Neural progenitor cell (in vitro differentiated cells): ENCODE results near the gene ATP13A3.

ENCODE experiments used
- EZH2 ChIP-seq: fragments of 200-600 bp; sonication (generic); IDR thresholded peaks from 2 replicates; pipeline ENCODE4 v1.6.1; 2017; ENCODE audit warnings: antibody characterized with exemption, mild to moderate bottlenecking, moderate library complexity
- EZH2phosphoT487 ChIP-seq: fragments of 200-600 bp; sonication (generic); IDR thresholded peaks from 2 replicates; pipeline ENCODE4 v1.6.1; 2017; ENCODE audit warnings: antibody characterized with exemption
- TF ChIP-seq, protein P1 (sequence below): fragments of 200-600 bp; sonication (generic); IDR thresholded peaks from 2 replicates; pipeline ENCODE4 v1.5.1; 2017; ENCODE audit warnings: antibody characterized with exemption, mild to moderate bottlenecking

DNA sequence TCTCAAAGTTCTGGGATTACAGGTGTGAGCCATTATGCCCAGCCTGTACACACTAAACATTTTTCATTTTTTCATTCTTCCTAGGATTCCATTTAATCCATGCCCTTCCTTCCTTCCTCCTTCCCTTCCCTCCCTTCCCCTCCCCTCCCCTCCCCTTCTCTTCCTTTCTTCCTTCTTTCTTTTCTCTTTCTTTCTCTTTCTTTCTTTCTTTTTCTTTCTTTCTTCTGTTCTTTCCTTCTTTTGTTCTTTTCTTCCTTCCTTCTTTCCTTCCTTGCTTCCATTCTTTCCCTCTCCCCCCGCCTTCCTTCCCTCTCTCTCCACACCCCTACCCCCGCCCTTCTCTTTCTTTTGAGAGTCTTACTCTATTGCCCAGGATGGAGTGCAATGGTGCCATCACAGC lies 40.9 kb upstream of the ATP13A3 start:
- TF ChIP-seq EZH2phosphoT487, result no peak
- TF ChIP-seq, protein P1, sequence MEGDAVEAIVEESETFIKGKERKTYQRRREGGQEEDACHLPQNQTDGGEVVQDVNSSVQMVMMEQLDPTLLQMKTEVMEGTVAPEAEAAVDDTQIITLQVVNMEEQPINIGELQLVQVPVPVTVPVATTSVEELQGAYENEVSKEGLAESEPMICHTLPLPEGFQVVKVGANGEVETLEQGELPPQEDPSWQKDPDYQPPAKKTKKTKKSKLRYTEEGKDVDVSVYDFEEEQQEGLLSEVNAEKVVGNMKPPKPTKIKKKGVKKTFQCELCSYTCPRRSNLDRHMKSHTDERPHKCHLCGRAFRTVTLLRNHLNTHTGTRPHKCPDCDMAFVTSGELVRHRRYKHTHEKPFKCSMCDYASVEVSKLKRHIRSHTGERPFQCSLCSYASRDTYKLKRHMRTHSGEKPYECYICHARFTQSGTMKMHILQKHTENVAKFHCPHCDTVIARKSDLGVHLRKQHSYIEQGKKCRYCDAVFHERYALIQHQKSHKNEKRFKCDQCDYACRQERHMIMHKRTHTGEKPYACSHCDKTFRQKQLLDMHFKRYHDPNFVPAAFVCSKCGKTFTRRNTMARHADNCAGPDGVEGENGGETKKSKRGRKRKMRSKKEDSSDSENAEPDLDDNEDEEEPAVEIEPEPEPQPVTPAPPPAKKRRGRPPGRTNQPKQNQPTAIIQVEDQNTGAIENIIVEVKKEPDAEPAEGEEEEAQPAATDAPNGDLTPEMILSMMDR, result no peak
- no peak for TF ChIP-seq EZH2
